ENCODE measurements around the gene SOBP.

The SOBP gene

GRCh38 chr6:107652526-107653182 is 162.7 kb downstream of the SOBP start:
- peaks cover 42% of the 10 kb centered on the region for H3K4me1 Mint-ChIP-seq
- peaks cover 22% of the 10 kb centered on the region for H3K36me3 Mint-ChIP-seq (ENCODE audit: low read depth)
- no peaks in the 10 kb centered on the region for H3K27me3 Mint-ChIP-seq (ENCODE audit: low read depth)
- TF ChIP-seq CTCF (IDR thresholded peaks at IDR 0.05; ENCODE audit: unreplicated experiment in 3 of 3): no peak
- peaks cover 6% of the 10 kb centered on the region for H3K9me3 Mint-ChIP-seq
- H3K27ac Mint-ChIP-seq: no peak overlapping the region
- H3K4me3 Mint-ChIP-seq: no peak overlapping the region

GRCh38 chr6:107653183-107653580 is 163.3 kb downstream of the SOBP start:
- H3K4me1 Mint-ChIP-seq: peaks cover 38% of the 10 kb centered on the region
- H3K27me3 Mint-ChIP-seq (ENCODE audit: low read depth): no peaks in the 10 kb centered on the region
- H3K36me3 Mint-ChIP-seq (ENCODE audit: low read depth): peaks cover 22% of the 10 kb centered on the region
- peak overlapping the region in 1 of 3 experiments; percentile 16 for H3K27ac Mint-ChIP-seq
- TF ChIP-seq CTCF (IDR thresholded peaks at IDR 0.05; ENCODE audit: unreplicated experiment in 3 of 3): no peak
- peaks cover 6% of the 10 kb centered on the region for H3K9me3 Mint-ChIP-seq
- H3K4me3 Mint-ChIP-seq: no peak overlapping the region

GRCh38 chr6:107653861-107654394 is 164.0 kb downstream of the SOBP start:
- H3K27ac Mint-ChIP-seq: peak overlapping the region; percentile 16 to 97 (median 95)
- no peaks in the 10 kb centered on the region for H3K27me3 Mint-ChIP-seq (ENCODE audit: low read depth)
- no peak for TF ChIP-seq CTCF (IDR thresholded peaks at IDR 0.05; ENCODE audit: unreplicated experiment in 3 of 3)
- peaks cover 6% of the 10 kb centered on the region for H3K9me3 Mint-ChIP-seq
- peaks cover 22% of the 10 kb centered on the region for H3K36me3 Mint-ChIP-seq (ENCODE audit: low read depth)
- peaks cover 40% of the 10 kb centered on the region for H3K4me1 Mint-ChIP-seq
- no peak overlapping the region for H3K4me3 Mint-ChIP-seq

- Mint-ChIP-seq H3K9me3 (peaks cover 6% of the 10 kb centered on the region), H3K27me3 (ENCODE audit: low read depth) (no peaks in the 10 kb centered on the region), H3K36me3 (ENCODE audit: low read depth) (peaks cover 27% of the 10 kb centered on the region), H3K27ac (peak overlapping the region; percentile 86 to 97 (median 95)), H3K4me1 (peaks cover 46% of the 10 kb centered on the region), H3K4me3 (no peak overlapping the region)
- TF ChIP-seq CTCF (IDR thresholded peaks at IDR 0.05; ENCODE audit: unreplicated experiment in 3 of 3): no peak
These were observed 164.8 kb downstream of the SOBP start for GRCh38 chr6:107654764-107655163.

GRCh38 chr6:107655245-107655644 is 165.3 kb downstream of the SOBP start:
- TF ChIP-seq CTCF (IDR thresholded peaks at IDR 0.05; ENCODE audit: unreplicated experiment in 3 of 3): peak; percentile 38 to 59 (median 54)
- H3K27ac Mint-ChIP-seq: peak overlapping the region; percentile 86 to 97 (median 95)
- no peaks in the 10 kb centered on the region for H3K27me3 Mint-ChIP-seq (ENCODE audit: low read depth)
- no peak overlapping the region for H3K4me3 Mint-ChIP-seq
- H3K9me3 Mint-ChIP-seq: peaks cover 6% of the 10 kb centered on the region
- peaks cover 30% of the 10 kb centered on the region for H3K36me3 Mint-ChIP-seq (ENCODE audit: low read depth)
- peaks cover 50% of the 10 kb centered on the region for H3K4me1 Mint-ChIP-seq

- H3K4me3 Mint-ChIP-seq: no peak overlapping the region
- no peaks in the 10 kb centered on the region for H3K27me3 Mint-ChIP-seq (ENCODE audit: low read depth)
- H3K9me3 Mint-ChIP-seq: peaks cover 6% of the 10 kb centered on the region
- TF ChIP-seq CTCF (IDR thresholded peaks at IDR 0.05; ENCODE audit: unreplicated experiment in 3 of 3): no peak
- peaks cover 32% of the 10 kb centered on the region for H3K36me3 Mint-ChIP-seq (ENCODE audit: low read depth)
- H3K27ac Mint-ChIP-seq: peak overlapping the region; percentile 86 to 97 (median 95)
- peaks cover 57% of the 10 kb centered on the region for H3K4me1 Mint-ChIP-seq
These were observed 165.9 kb downstream of the SOBP start for GRCh38 chr6:107655864-107656263.

Data from nephron (organoid).